ENCODE data around the gene SSRP1.

DNA sequence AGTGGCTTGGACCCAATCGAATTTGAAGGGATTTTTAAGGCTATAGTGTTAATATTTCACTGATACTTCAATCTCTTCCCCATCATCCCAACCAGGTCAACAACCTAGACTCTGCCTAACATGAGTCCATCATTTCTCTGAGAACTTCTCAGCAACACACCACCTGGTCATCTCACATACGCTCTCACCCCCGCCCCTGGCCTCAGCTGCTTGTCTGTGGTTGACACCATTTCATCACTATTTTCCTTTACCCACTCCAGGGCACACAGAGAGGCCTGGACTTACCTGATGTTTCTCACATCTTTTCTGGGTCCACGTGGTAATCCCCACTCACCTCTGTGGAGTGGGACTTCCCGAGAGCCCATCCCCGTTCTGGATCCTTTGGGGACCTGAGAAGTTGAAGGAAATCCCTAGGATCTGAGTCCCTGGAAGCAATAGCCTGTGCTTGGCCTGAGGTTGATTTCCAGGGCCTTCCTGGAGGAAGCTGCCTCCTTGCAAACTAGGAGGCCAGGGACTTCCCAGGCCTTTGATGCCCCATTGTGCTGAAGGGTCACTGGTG is 5.6 kb upstream of the SSRP1 start:
- TF ChIP-seq, protein P1, sequence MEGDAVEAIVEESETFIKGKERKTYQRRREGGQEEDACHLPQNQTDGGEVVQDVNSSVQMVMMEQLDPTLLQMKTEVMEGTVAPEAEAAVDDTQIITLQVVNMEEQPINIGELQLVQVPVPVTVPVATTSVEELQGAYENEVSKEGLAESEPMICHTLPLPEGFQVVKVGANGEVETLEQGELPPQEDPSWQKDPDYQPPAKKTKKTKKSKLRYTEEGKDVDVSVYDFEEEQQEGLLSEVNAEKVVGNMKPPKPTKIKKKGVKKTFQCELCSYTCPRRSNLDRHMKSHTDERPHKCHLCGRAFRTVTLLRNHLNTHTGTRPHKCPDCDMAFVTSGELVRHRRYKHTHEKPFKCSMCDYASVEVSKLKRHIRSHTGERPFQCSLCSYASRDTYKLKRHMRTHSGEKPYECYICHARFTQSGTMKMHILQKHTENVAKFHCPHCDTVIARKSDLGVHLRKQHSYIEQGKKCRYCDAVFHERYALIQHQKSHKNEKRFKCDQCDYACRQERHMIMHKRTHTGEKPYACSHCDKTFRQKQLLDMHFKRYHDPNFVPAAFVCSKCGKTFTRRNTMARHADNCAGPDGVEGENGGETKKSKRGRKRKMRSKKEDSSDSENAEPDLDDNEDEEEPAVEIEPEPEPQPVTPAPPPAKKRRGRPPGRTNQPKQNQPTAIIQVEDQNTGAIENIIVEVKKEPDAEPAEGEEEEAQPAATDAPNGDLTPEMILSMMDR (IDR thresholded peaks at IDR 0.05), result no peak
- TF ChIP-seq, protein P2, sequence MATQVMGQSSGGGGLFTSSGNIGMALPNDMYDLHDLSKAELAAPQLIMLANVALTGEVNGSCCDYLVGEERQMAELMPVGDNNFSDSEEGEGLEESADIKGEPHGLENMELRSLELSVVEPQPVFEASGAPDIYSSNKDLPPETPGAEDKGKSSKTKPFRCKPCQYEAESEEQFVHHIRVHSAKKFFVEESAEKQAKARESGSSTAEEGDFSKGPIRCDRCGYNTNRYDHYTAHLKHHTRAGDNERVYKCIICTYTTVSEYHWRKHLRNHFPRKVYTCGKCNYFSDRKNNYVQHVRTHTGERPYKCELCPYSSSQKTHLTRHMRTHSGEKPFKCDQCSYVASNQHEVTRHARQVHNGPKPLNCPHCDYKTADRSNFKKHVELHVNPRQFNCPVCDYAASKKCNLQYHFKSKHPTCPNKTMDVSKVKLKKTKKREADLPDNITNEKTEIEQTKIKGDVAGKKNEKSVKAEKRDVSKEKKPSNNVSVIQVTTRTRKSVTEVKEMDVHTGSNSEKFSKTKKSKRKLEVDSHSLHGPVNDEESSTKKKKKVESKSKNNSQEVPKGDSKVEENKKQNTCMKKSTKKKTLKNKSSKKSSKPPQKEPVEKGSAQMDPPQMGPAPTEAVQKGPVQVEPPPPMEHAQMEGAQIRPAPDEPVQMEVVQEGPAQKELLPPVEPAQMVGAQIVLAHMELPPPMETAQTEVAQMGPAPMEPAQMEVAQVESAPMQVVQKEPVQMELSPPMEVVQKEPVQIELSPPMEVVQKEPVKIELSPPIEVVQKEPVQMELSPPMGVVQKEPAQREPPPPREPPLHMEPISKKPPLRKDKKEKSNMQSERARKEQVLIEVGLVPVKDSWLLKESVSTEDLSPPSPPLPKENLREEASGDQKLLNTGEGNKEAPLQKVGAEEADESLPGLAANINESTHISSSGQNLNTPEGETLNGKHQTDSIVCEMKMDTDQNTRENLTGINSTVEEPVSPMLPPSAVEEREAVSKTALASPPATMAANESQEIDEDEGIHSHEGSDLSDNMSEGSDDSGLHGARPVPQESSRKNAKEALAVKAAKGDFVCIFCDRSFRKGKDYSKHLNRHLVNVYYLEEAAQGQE (IDR thresholded peaks at IDR 0.05; ENCODE audit: insufficient read depth in 1 of 2, low read depth in 2 of 2, low read length in 1 of 2), result no peak
- TF ChIP-seq POLR2AphosphoS5 (IDR thresholded peaks at IDR 0.05; ENCODE audit: low read depth, low read length), result no peak
